ENCODE data around the gene PRDM15. TPM values are rescaled to one million over a fixed set of nuclear protein-coding genes. Genes with fewer than 3 reads are reported as not detected.

Gene PRDM15
- total RNA-seq, 2 experiments from 2014 or later = 10.4 to 12.0 TPM

DNA sequence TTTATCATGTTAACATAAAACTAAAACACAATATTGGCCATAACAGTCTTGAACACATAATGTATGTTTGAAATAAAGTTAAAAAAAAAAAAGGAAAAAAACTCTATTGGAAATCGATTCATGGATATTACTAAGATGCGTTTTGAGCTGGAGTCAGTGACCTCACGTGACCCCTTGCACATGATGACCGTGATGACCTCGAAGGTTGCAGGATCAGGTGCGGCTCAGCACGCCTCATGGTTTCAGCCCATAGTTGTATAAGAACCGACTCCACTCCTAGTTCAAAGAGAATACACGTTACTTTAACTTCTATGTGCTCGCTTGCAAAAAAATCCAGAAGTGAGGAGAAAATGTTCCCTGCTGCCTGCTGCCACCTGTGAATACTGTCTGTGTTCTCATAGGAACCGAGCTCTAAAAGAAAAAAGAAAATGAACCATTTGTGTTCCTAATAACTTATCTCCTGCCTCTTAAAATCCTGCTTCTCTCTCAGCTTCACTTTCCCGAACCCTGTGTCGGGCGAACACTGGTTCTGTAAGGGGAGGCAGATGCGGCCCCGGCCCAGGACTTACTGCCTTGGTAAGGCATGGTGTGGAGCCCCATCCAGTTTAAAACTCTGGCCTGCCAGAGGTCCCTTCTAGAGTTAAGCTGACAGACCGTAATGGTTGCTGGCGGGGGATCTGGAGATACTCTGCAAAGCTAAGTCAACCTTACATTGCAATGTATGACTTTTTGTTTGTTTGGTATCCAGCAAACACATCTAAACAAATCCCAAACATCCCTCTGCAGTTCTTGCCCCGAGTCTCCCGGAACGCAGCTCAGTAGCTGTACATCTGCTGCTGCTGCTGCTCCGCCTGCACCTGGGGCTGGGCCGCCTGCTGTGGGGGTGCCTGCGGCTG lies 78.5 kb downstream of the PRDM15 start:
- Histone ChIP-seq H3K27me3 (ENCODE audit: control insufficient read depth in 1 of 2, insufficient read depth in 2 of 2, low read length in 2 of 2) (no peaks in the 10 kb centered on the region), H3K4me1 (ENCODE audit: insufficient read depth, low read length) (no peaks in the 10 kb centered on the region), H3K4me3 (ENCODE audit: low read length) (no peak overlapping the region), H3K9me3 (ENCODE audit: control insufficient read depth in 1 of 2, insufficient read depth in 1 of 2, low read length in 2 of 2) (no peaks in the 10 kb centered on the region), H3K36me3 (ENCODE audit: insufficient read depth, low read length) (peaks cover 43% of the 10 kb centered on the region), H3K27ac (ENCODE audit: low read depth in 1 of 2, low read length in 2 of 2) (no peak overlapping the region)
- intact Hi-C loops (cut with DNase I, micrococcal nuclease) = no loop called here
- peaks cover 59% of the 10 kb centered on the region for H3K36me3 Mint-ChIP-seq (ENCODE audit: low read depth)
- no peak for DNase-seq
- H3K9me3 Mint-ChIP-seq = no peaks in the 10 kb centered on the region
- no peak overlapping the region for H3K27ac Mint-ChIP-seq
- H3K4me1 Mint-ChIP-seq (ENCODE audit: low read depth) = no peaks in the 10 kb centered on the region
- ChIA-PET POLR2A (no interaction called here), CTCF (no interaction called here)
- H3K27me3 Mint-ChIP-seq = no peaks in the 10 kb centered on the region
- ATAC-seq (ENCODE audit: poor library complexity) = no peak
- H3K4me3 Mint-ChIP-seq = no peak overlapping the region
- TF ChIP-seq, protein P1, sequence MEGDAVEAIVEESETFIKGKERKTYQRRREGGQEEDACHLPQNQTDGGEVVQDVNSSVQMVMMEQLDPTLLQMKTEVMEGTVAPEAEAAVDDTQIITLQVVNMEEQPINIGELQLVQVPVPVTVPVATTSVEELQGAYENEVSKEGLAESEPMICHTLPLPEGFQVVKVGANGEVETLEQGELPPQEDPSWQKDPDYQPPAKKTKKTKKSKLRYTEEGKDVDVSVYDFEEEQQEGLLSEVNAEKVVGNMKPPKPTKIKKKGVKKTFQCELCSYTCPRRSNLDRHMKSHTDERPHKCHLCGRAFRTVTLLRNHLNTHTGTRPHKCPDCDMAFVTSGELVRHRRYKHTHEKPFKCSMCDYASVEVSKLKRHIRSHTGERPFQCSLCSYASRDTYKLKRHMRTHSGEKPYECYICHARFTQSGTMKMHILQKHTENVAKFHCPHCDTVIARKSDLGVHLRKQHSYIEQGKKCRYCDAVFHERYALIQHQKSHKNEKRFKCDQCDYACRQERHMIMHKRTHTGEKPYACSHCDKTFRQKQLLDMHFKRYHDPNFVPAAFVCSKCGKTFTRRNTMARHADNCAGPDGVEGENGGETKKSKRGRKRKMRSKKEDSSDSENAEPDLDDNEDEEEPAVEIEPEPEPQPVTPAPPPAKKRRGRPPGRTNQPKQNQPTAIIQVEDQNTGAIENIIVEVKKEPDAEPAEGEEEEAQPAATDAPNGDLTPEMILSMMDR (IDR thresholded peaks at IDR 0.05) = no peak

DNA sequence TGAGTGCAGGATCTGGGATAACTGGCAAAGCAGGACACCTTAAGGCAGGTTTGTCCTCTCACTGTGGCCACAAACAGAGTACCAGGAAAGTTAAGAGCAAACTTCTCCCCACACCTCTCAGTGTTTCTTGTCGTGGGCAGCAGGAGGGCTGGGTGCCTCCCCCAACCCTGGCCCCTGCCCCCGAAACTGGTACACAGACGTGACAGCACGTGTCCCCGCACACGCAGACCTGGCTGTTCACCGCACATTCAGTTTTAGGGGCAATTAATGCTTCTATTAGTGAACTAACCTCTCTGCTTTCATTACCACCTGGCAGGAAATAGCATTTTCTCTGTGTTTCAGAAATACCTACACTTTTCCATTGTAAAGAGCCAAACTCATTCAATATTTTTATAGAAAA lies 79.4 kb downstream of the PRDM15 start:
- intact Hi-C loops (cut with DNase I, micrococcal nuclease) = no loop called here
- Mint-ChIP-seq H3K36me3 (ENCODE audit: low read depth) (peaks cover 54% of the 10 kb centered on the region), H3K4me1 (ENCODE audit: low read depth) (no peaks in the 10 kb centered on the region), H3K9me3 (no peaks in the 10 kb centered on the region), H3K27me3 (no peaks in the 10 kb centered on the region), H3K27ac (no peak overlapping the region), H3K4me3 (no peak overlapping the region)
- no peak for ATAC-seq (ENCODE audit: poor library complexity)
- H3K4me3 ChIP-seq (ENCODE audit: low read length) = no peak overlapping the region
- CTCF ChIA-PET = no interaction called here
- peaks cover 43% of the 10 kb centered on the region for H3K36me3 ChIP-seq (ENCODE audit: insufficient read depth, low read length)
- TF ChIP-seq, protein P1 (IDR thresholded peaks at IDR 0.05) = no peak
- H3K27me3 ChIP-seq (ENCODE audit: control insufficient read depth in 1 of 2, insufficient read depth in 2 of 2, low read length in 2 of 2) = no peaks in the 10 kb centered on the region
- no peak for DNase-seq
- no peak overlapping the region for H3K27ac ChIP-seq (ENCODE audit: low read depth in 1 of 2, low read length in 2 of 2)
- POLR2A ChIA-PET = no interaction called here
- H3K9me3 ChIP-seq (ENCODE audit: control insufficient read depth in 1 of 2, insufficient read depth in 1 of 2, low read length in 2 of 2) = no peaks in the 10 kb centered on the region
- no peaks in the 10 kb centered on the region for H3K4me1 ChIP-seq (ENCODE audit: insufficient read depth, low read length)

DNA sequence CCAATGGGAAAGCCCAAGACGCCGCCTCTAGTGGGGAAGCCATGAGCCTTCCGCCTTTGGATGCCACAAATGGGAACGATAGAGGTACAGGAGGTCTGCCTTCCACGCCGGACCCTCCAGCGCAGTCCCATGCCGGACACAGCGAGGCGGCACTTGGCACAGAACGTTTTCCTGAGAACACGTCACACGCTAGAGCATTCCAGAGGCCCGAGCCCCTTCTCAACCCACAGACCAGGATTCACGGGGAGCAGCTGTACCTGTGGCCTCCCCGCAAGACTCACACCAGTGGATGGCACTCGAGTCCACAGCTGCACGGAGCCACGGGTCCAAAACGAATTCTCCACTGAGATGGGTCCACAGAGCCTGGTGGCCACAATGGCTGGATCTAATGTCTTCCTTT lies 80.8 kb downstream of the PRDM15 start:
- Mint-ChIP-seq H3K4me1 (ENCODE audit: low read depth) (no peaks in the 10 kb centered on the region), H3K27me3 (no peaks in the 10 kb centered on the region), H3K36me3 (ENCODE audit: low read depth) (peaks cover 44% of the 10 kb centered on the region), H3K9me3 (no peaks in the 10 kb centered on the region), H3K4me3 (no peak overlapping the region), H3K27ac (no peak overlapping the region)
- no peaks in the 10 kb centered on the region for H3K4me1 ChIP-seq (ENCODE audit: insufficient read depth, low read length)
- POLR2A ChIA-PET = no interaction called here
- ATAC-seq (ENCODE audit: poor library complexity) (no peak), DNase-seq (no peak)
- CTCF ChIA-PET = no interaction called here
- H3K4me3 ChIP-seq (ENCODE audit: low read length) = no peak overlapping the region
- peaks cover 0 to under 1% of the 10 kb centered on the region in 2 experiments for H3K9me3 ChIP-seq (ENCODE audit: control insufficient read depth in 1 of 2, insufficient read depth in 1 of 2, low read length in 2 of 2)
- no peak overlapping the region for H3K27ac ChIP-seq (ENCODE audit: low read depth in 1 of 2, low read length in 2 of 2)
- peaks cover 0 to 2% of the 10 kb centered on the region in 2 experiments for H3K27me3 ChIP-seq (ENCODE audit: control insufficient read depth in 1 of 2, insufficient read depth in 2 of 2, low read length in 2 of 2)
- peaks cover 43% of the 10 kb centered on the region for H3K36me3 ChIP-seq (ENCODE audit: insufficient read depth, low read length)
- intact Hi-C loops (cut with DNase I, micrococcal nuclease) = no loop called here
- TF ChIP-seq, protein P1 (IDR thresholded peaks at IDR 0.05) = no peak
